Hepatocyte (in vitro differentiated cells): ENCODE results near the gene SSH3. TPM values are rescaled to one million over a fixed set of nuclear protein-coding genes. Genes with fewer than 3 reads are reported as not detected.

Source experiments
- DNase-seq: peaks from one replicate; pipeline ENCODE4 v3.0.0-alpha.2; 2016; ENCODE audit warnings: low spot score
- H2AFZ ChIP-seq: fragments of 200-600 bp; sonication (generic); 2 replicates; pipeline ENCODE4 v1.6.0; 2016; ENCODE audit warnings: antibody characterized with exemption, mild to moderate bottlenecking
- H3K27ac ChIP-seq: fragments of 200-600 bp; sonication (generic); 2 replicates; pipeline ENCODE4 v1.5.1; 2016; ENCODE audit warnings: mild to moderate bottlenecking
- H3K27me3 ChIP-seq: fragments of 200-600 bp; sonication (generic); 2 replicates; pipeline ENCODE4 v1.6.1; 2016
- H3K36me3 ChIP-seq: fragments of 200-600 bp; sonication (generic); replicated peaks from 2 replicates; pipeline ENCODE4 v1.5.1; 2016; ENCODE audit warnings: low read depth; ENCODE audit not compliant: insufficient read depth
- H3K4me1 ChIP-seq: fragments of 200-600 bp; sonication (generic); 2 replicates; pipeline ENCODE4 v1.5.1; 2016; ENCODE audit warnings: mild to moderate bottlenecking, moderate library complexity; ENCODE audit not compliant: insufficient read depth
- H3K4me2 ChIP-seq: fragments of 200-600 bp; sonication (generic); 2 replicates; pipeline ENCODE4 v1.6.0; 2016
- H3K4me3 ChIP-seq: fragments of 200-600 bp; sonication (generic); 2 replicates; pipeline ENCODE4 v1.5.1; 2016; ENCODE audit warnings: mild to moderate bottlenecking
- H3K79me2 ChIP-seq: fragments of 200-600 bp; sonication (generic); 2 replicates; pipeline ENCODE4 v1.6.0; 2017; ENCODE audit warnings: mild to moderate bottlenecking
- H3K9me2 ChIP-seq: fragments of 200-600 bp; sonication (generic); replicated peaks from 2 replicates; pipeline ENCODE4 v1.6.0; 2017; ENCODE audit warnings: mild to moderate bottlenecking; ENCODE audit not compliant: insufficient read depth
- H3K9me3 ChIP-seq: fragments of 200-600 bp; sonication (generic); 2 replicates; pipeline ENCODE4 v1.5.1; 2016; ENCODE audit warnings: low read depth, mild to moderate bottlenecking
- H4K20me1 ChIP-seq: fragments of 200-600 bp; sonication (generic); 2 replicates; pipeline ENCODE4 v1.6.0; 2016; ENCODE audit warnings: mild to moderate bottlenecking; ENCODE audit not compliant: insufficient read depth, poor library complexity, severe bottlenecking
- CTCF ChIP-seq: fragments of 200-600 bp; sonication (generic); IDR thresholded peaks from 2 replicates; pipeline ENCODE4 v1.5.1; 2016; ENCODE audit warnings: antibody characterized with exemption, mild to moderate bottlenecking; ENCODE audit not compliant: poor library complexity
- EZH2 ChIP-seq: fragments of 200-600 bp; sonication (generic); IDR thresholded peaks from 2 replicates; pipeline ENCODE4 v1.6.1; 2016; ENCODE audit warnings: antibody characterized with exemption, mild to moderate bottlenecking, borderline replicate concordance
- EZH2phosphoT487 ChIP-seq: fragments of 200-600 bp; sonication (generic); IDR thresholded peaks from one replicate; pipeline ENCODE4 v1.6.1; 2018; ENCODE audit warnings: antibody characterized with exemption, mild to moderate bottlenecking, low read depth, moderate library complexity; ENCODE audit not compliant: unreplicated experiment, severe bottlenecking
- WGBS: methylation state at CpG from one replicate; pipeline ENCODE4 v1.1.6; 2016; ENCODE audit warnings: low lambda C conversion rate; ENCODE audit errors: missing lambda C conversion rate; 5-methylcytosine and 5-hydroxymethylcytosine counted together
- polyA plus RNA-seq: library from polyadenylated mRNA; unstranded; fragments of >200 nt; fragmentation: Nextera tagmentation; extraction: Ambion mirVana; gene quantifications from 2 replicates; pipeline ENCODE4 v1.2.1, GENCODE V29; 2016
- total RNA-seq: library from RNA; depleted of rRNA; stranded (reverse); fragments of >200 nt; gene quantifications from 2 replicates; pipeline ENCODE4 v1.2.3, GENCODE V29; 2014

Gene SSH3
- total and polyA plus RNA-seq, 2 experiments from 2014 or later = 29.7 to 49.5 TPM

- Histone ChIP-seq H3K9me3 (no peaks in the 10 kb centered on the region), H3K4me3 (no peak overlapping the region), H2AFZ (peak overlapping the region; percentile 79), H3K27ac (peak overlapping the region; percentile 99), H3K9me2 (no peaks in the 10 kb centered on the region), H4K20me1 (no peaks in the 10 kb centered on the region), H3K36me3 (no peaks in the 10 kb centered on the region), H3K4me1 (peaks cover 21% of the 10 kb centered on the region), H3K4me2 (peak overlapping the region; percentile 97), H3K79me2 (peaks cover 16% of the 10 kb centered on the region), H3K27me3 (no peaks in the 10 kb centered on the region)
- TF ChIP-seq EZH2phosphoT487 = no peak
- TF ChIP-seq CTCF = no peak
- TF ChIP-seq EZH2 = no peak
- WGBS = 92% methylated on average over 14 of the region's 14 CpGs
- DNase-seq = no peak
Measured at GRCh38 chr11:67287355-67288197, 15.8 kb upstream of the SSH3 start.

- Histone ChIP-seq H3K4me2 (peak overlapping the region; percentile 97), H4K20me1 (no peaks in the 10 kb centered on the region), H3K9me2 (no peaks in the 10 kb centered on the region), H3K27me3 (no peaks in the 10 kb centered on the region), H3K9me3 (no peaks in the 10 kb centered on the region), H3K4me1 (peaks cover 24% of the 10 kb centered on the region), H3K79me2 (peaks cover 17% of the 10 kb centered on the region), H2AFZ (peak overlapping the region; percentile 79), H3K4me3 (no peak overlapping the region), H3K27ac (peak overlapping the region; percentile 99), H3K36me3 (no peaks in the 10 kb centered on the region)
- no peak for DNase-seq
- TF ChIP-seq EZH2 = no peak
- TF ChIP-seq EZH2phosphoT487 = no peak
- no peak for TF ChIP-seq CTCF
- 50% methylated on average over 4 of the region's 4 CpGs for WGBS
Measured at GRCh38 chr11:67288198-67288451, 15.2 kb upstream of the SSH3 start.

- H4K20me1 ChIP-seq = no peaks in the 10 kb centered on the region
- no peaks in the 10 kb centered on the region for H3K9me2 ChIP-seq
- DNase-seq = peak; percentile 95
- H3K4me1 ChIP-seq = peaks cover 24% of the 10 kb centered on the region
- H3K9me3 ChIP-seq = no peaks in the 10 kb centered on the region
- peak overlapping the region; percentile 99 for H3K27ac ChIP-seq
- TF ChIP-seq EZH2 = no peak
- TF ChIP-seq CTCF = peak; percentile 41
- TF ChIP-seq EZH2phosphoT487 = no peak
- WGBS = under 1% methylated on average over 41 of the region's 87 CpGs
- peak overlapping the region; percentile 97 for H3K4me2 ChIP-seq
- H3K36me3 ChIP-seq = no peaks in the 10 kb centered on the region
- H3K27me3 ChIP-seq = no peaks in the 10 kb centered on the region
- H2AFZ ChIP-seq = peak overlapping the region; percentile 79
- H3K4me3 ChIP-seq = peak overlapping the region; percentile 95
- H3K79me2 ChIP-seq = peaks cover 22% of the 10 kb centered on the region
Measured at GRCh38 chr11:67288452-67289225, 14.7 kb upstream of the SSH3 start.
